HUES6 (cell line): Measurements from ENCODE around the gene PHTF1.
"Not testable (repeated sequence)": the region's sequence is repeated elsewhere in the genome, so short reads cannot be mapped to it uniquely, and the experiment has no call there.

Experiments used
- H3K27ac ChIP-seq: 2 replicates; pipeline ENCODE4 v1.7.0; 2013; ENCODE audit warnings: low read depth, mild to moderate bottlenecking, low read length, inconsistent platforms
- H3K27me3 ChIP-seq: 2 replicates; pipeline ENCODE4 v1.6.1; 2013; ENCODE audit warnings: low read length; ENCODE audit not compliant: control insufficient read depth, insufficient read depth
- H3K36me3 ChIP-seq: 2 replicates; pipeline ENCODE4 v1.6.1; 2013; ENCODE audit warnings: low read length; ENCODE audit not compliant: control insufficient read depth, insufficient read depth
- H3K4me1 ChIP-seq: 2 replicates; pipeline ENCODE4 v1.6.1; 2013; ENCODE audit warnings: low read length; ENCODE audit not compliant: control insufficient read depth, insufficient read depth
- H3K4me3 ChIP-seq: 2 replicates; pipeline ENCODE4 v1.5.1; 2013; ENCODE audit warnings: low read depth, low read length
- H3K9ac ChIP-seq: one replicate; pipeline ENCODE4 v1.6.1; 2013; ENCODE audit warnings: mild to moderate bottlenecking, low read length
- H3K9me3 ChIP-seq: 2 replicates; pipeline ENCODE4 v1.6.1; 2013; ENCODE audit warnings: low read depth, low read length; ENCODE audit not compliant: control insufficient read depth, insufficient read depth

The PHTF1 gene

GRCh38 chr1:113751516-113751915, 7.8 kb downstream of the PHTF1 start:
- peaks cover 65% of the 10 kb centered on the region for H3K36me3 ChIP-seq
- H3K4me1 ChIP-seq, result no peaks in the 10 kb centered on the region
- no peaks in the 10 kb centered on the region for H3K9me3 ChIP-seq
- H3K4me3 ChIP-seq, result no peak overlapping the region
- no peak overlapping the region for H3K27ac ChIP-seq
- H3K9ac ChIP-seq, result no peak overlapping the region
- no peaks in the 10 kb centered on the region for H3K27me3 ChIP-seq

GRCh38 chr1:113751114-113751513, 8.2 kb downstream of the PHTF1 start:
- Histone ChIP-seq H3K9ac (no peak overlapping the region), H3K4me1 (no peaks in the 10 kb centered on the region), H3K9me3 (0 out of 2 replicates have a peak, but pooled peaks cover under 1% of the 10 kb centered on the region), H3K36me3 (peaks cover 67% of the 10 kb centered on the region), H3K4me3 (no peak overlapping the region), H3K27me3 (no peaks in the 10 kb centered on the region), H3K27ac (no peak overlapping the region)

- Histone ChIP-seq H3K27me3 (no peaks in the 10 kb centered on the region), H3K27ac (no peak overlapping the region), H3K9me3 (0 out of 2 replicates have a peak, but pooled peaks cover 5% of the 10 kb centered on the region), H3K9ac (no peak overlapping the region), H3K4me1 (no peaks in the 10 kb centered on the region), H3K4me3 (no peak overlapping the region), H3K36me3 (peaks cover 67% of the 10 kb centered on the region)
Observed at GRCh38 chr1:113749402-113749801, 9.9 kb downstream of the PHTF1 start.

- Histone ChIP-seq H3K27ac (no peak overlapping the region), H3K9ac (no peak overlapping the region), H3K27me3 (no peaks in the 10 kb centered on the region), H3K9me3 (0 out of 2 replicates have a peak, but pooled peaks cover 5% of the 10 kb centered on the region), H3K4me3 (no peak overlapping the region), H3K36me3 (peaks cover 52% of the 10 kb centered on the region), H3K4me1 (no peaks in the 10 kb centered on the region)
Observed at GRCh38 chr1:113747376-113747775, 11.9 kb downstream of the PHTF1 start.

- Histone ChIP-seq H3K4me3 (no peak overlapping the region), H3K9ac (no peak overlapping the region), H3K27ac (no peak overlapping the region), H3K4me1 (no peaks in the 10 kb centered on the region), H3K9me3 (0 out of 2 replicates have a peak, but pooled peaks cover 5% of the 10 kb centered on the region), H3K36me3 (peaks cover 44% of the 10 kb centered on the region), H3K27me3 (no peaks in the 10 kb centered on the region)
Observed at GRCh38 chr1:113745425-113745824, 13.9 kb downstream of the PHTF1 start.

GRCh38 chr1:113744114-113744513, 15.2 kb downstream of the PHTF1 start:
- Histone ChIP-seq H3K4me1 (no peaks in the 10 kb centered on the region), H3K9ac (no peak overlapping the region), H3K27me3 (no peaks in the 10 kb centered on the region), H3K27ac (no peak overlapping the region), H3K9me3 (0 out of 2 replicates have a peak, but pooled peaks cover 5% of the 10 kb centered on the region), H3K36me3 (peaks cover 38% of the 10 kb centered on the region), H3K4me3 (no peak overlapping the region)

- Histone ChIP-seq H3K4me3 (no peak overlapping the region), H3K36me3 (peaks cover 39% of the 10 kb centered on the region), H3K9ac (no peak overlapping the region), H3K27ac (no peak overlapping the region), H3K4me1 (no peaks in the 10 kb centered on the region), H3K27me3 (no peaks in the 10 kb centered on the region), H3K9me3 (0 out of 2 replicates have a peak, but pooled peaks cover 5% of the 10 kb centered on the region)
Observed at GRCh38 chr1:113742515-113742914, 16.8 kb downstream of the PHTF1 start.

- Histone ChIP-seq H3K36me3 (peaks cover 41% of the 10 kb centered on the region), H3K9ac (no peak overlapping the region), H3K27ac (no peak overlapping the region), H3K4me1 (no peaks in the 10 kb centered on the region), H3K27me3 (no peaks in the 10 kb centered on the region), H3K4me3 (no peak overlapping the region), H3K9me3 (no peaks in the 10 kb centered on the region)
Observed at GRCh38 chr1:113734357-113735055, 24.8 kb downstream of the PHTF1 start.

GRCh38 chr1:113732802-113733201, 26.5 kb downstream of the PHTF1 start:
- Histone ChIP-seq H3K4me1 (no peaks in the 10 kb centered on the region), H3K4me3 (no peak overlapping the region), H3K36me3 (peaks cover 30% of the 10 kb centered on the region), H3K9me3 (no peaks in the 10 kb centered on the region), H3K27ac (no peak overlapping the region), H3K27me3 (no peaks in the 10 kb centered on the region), H3K9ac (no peak overlapping the region)

GRCh38 chr1:113721010-113721409, 38.3 kb downstream of the PHTF1 start:
- Histone ChIP-seq H3K27me3 (no peaks in the 10 kb centered on the region), H3K9ac (no peak overlapping the region), H3K36me3 (peaks cover 76% of the 10 kb centered on the region), H3K9me3 (peaks cover 42% of the 10 kb centered on the region), H3K27ac (no peak overlapping the region), H3K4me3 (no peak overlapping the region), H3K4me1 (no peaks in the 10 kb centered on the region)

- not testable (repeated sequence) for H3K4me1 ChIP-seq, H3K27ac ChIP-seq, H3K27me3 ChIP-seq, H3K4me3 ChIP-seq, H3K9ac ChIP-seq
- peaks cover 42% of the 10 kb centered on the region for H3K9me3 ChIP-seq
- H3K36me3 ChIP-seq, result peaks cover 70% of the 10 kb centered on the region
Observed at GRCh38 chr1:113718621-113719020, 40.7 kb downstream of the PHTF1 start.
